ENCODE measurements around the gene FAM170A.

The FAM170A gene

DNA sequence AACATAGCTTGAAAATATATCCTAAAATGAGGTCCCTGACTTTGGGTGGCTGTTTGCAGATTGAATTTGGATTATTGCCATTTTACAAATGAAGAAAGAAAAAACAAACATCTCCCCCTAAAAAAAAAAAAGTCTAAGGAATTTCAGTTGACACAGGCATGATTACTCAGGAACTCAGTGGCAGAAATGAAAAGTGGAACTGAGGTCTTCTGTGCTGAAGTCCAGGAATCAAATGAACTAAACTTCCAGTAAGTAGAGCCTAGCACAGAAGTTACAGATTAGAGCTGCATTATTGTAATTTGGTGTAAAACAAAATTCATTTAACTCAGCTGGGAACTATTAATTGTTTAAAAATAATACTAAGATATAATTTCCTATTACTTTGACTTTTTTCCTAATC is 26.7 kb downstream of the FAM170A start:
- CTCF ChIA-PET, result interaction anchor here (0.7 kb wide), 1 partner anchor 602 kb away, joined by 3 read pairs; no protein-coding TSS in a partner anchor
- no peak for TF ChIP-seq FOXM1 (IDR thresholded peaks at IDR 0.05; ENCODE audit: borderline replicate concordance)
- TF ChIP-seq TARDBP (IDR thresholded peaks at IDR 0.05), result no peak
- no peak for TF ChIP-seq SP1 (IDR thresholded peaks at IDR 0.05)
- TF ChIP-seq FOXK2 (IDR thresholded peaks at IDR 0.05), result no peak
- no peak for TF ChIP-seq LEF1 (IDR thresholded peaks at IDR 0.05; ENCODE audit: borderline replicate concordance)
- TF ChIP-seq ELF4 (IDR thresholded peaks at IDR 0.05), result no peak
- no peak for TF ChIP-seq BHLHE40 (IDR thresholded peaks at IDR 0.05; ENCODE audit: borderline replicate concordance)
- no peak for TF ChIP-seq HDGF (IDR thresholded peaks at IDR 0.05; ENCODE audit: borderline replicate concordance)
- no peak for TF ChIP-seq ARNT (IDR thresholded peaks at IDR 0.05)
- no peak for TF ChIP-seq SUZ12 (IDR thresholded peaks at IDR 0.05)
- TF ChIP-seq, protein P1, sequence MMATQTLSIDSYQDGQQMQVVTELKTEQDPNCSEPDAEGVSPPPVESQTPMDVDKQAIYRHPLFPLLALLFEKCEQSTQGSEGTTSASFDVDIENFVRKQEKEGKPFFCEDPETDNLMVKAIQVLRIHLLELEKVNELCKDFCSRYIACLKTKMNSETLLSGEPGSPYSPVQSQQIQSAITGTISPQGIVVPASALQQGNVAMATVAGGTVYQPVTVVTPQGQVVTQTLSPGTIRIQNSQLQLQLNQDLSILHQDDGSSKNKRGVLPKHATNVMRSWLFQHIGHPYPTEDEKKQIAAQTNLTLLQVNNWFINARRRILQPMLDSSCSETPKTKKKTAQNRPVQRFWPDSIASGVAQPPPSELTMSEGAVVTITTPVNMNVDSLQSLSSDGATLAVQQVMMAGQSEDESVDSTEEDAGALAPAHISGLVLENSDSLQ (IDR thresholded peaks at IDR 0.05), result no peak
- no peak for TF ChIP-seq NFRKB (IDR thresholded peaks at IDR 0.05)
- no peak for TF ChIP-seq L3MBTL2 (conservative IDR thresholded peaks at IDR 0.05)
- no peak for TF ChIP-seq ZNF384 (IDR thresholded peaks at IDR 0.05)
- no peak for TF ChIP-seq CTBP1 (IDR thresholded peaks at IDR 0.05; ENCODE audit: borderline replicate concordance)
- TF ChIP-seq FOXA1 (IDR thresholded peaks at IDR 0.05), result no peak
- POLR2A ChIA-PET, result no interaction called here
- no peak for DNase-seq (ENCODE audit: extremely low spot score)

DNA sequence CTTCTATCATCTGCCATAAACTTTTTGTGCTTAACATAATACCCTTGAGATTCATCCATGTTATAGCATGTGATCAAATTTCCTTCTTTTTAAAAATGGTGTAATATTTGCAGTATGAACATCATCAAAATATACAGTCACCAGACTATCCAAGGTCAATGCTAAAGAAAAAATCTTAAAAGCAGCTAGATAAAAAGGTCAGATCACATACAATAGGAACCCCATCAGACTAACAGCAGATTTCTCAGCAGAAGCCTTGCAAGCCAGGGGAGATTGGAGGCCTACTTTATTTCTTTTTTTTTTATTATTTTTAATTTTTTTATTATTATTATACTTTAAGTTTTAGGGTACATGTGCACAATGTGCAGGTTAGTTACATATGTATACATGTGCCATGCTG is 37.2 kb downstream of the FAM170A start:
- TF ChIP-seq ZNF384 (IDR thresholded peaks at IDR 0.05) (no peak), TARDBP (IDR thresholded peaks at IDR 0.05) (no peak), HDGF (IDR thresholded peaks at IDR 0.05; ENCODE audit: borderline replicate concordance) (no peak), ARNT (IDR thresholded peaks at IDR 0.05) (no peak), LEF1 (IDR thresholded peaks at IDR 0.05; ENCODE audit: borderline replicate concordance) (no peak), BHLHE40 (IDR thresholded peaks at IDR 0.05; ENCODE audit: borderline replicate concordance) (no peak), FOXK2 (IDR thresholded peaks at IDR 0.05) (no peak), FOXA1 (IDR thresholded peaks at IDR 0.05) (no peak), SUZ12 (IDR thresholded peaks at IDR 0.05) (no peak), FOXM1 (IDR thresholded peaks at IDR 0.05; ENCODE audit: borderline replicate concordance) (no peak), SP1 (IDR thresholded peaks at IDR 0.05) (no peak), L3MBTL2 (conservative IDR thresholded peaks at IDR 0.05) (no peak), NFRKB (IDR thresholded peaks at IDR 0.05) (no peak), CTBP1 (IDR thresholded peaks at IDR 0.05; ENCODE audit: borderline replicate concordance) (no peak), ELF4 (IDR thresholded peaks at IDR 0.05) (no peak)
- TF ChIP-seq, protein P1 (IDR thresholded peaks at IDR 0.05), result no peak

DNA sequence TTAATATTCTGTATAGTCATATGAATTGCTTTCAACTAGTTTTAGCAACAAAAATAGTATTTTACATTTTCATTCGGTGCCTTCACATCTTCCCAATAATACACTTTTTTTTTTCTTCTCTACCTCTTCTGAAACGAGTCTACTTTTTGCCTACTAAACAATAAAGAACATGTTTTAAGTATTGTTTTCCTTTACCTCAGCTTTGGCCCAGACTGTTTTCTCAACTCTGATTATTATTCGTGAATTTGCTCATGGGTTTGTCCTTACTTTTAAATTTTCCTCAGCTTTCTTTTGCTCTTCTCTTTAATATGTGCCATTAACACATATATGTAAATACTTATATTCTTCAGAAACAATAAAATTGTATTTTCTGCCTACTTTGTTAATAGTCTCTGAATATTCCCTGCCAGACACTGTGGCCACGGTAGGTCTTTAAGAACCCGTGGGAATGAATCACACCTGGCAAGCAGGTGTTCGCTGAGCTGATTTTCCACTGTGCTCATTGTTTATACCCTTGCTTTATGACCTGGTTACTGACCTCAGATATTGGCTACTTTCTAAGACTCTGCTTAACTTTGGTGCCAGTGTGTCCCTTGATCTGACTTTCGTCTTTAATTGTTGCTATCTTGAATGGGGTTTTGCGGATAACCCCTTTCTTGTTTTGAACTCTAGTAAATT is 49.1 kb downstream of the FAM170A start:
- DNase-seq (ENCODE audit: extremely low spot score), result no peak
- CTCF ChIA-PET, result interaction anchor here (0.6 kb wide), 1 partner anchor 1344 kb away, joined by 3 read pairs; no protein-coding TSS in a partner anchor
- TF ChIP-seq SUZ12 (IDR thresholded peaks at IDR 0.05) (no peak), NFRKB (IDR thresholded peaks at IDR 0.05) (no peak), L3MBTL2 (conservative IDR thresholded peaks at IDR 0.05) (no peak), FOXA1 (IDR thresholded peaks at IDR 0.05) (no peak), HDGF (IDR thresholded peaks at IDR 0.05; ENCODE audit: borderline replicate concordance) (no peak), TARDBP (IDR thresholded peaks at IDR 0.05) (no peak), FOXM1 (IDR thresholded peaks at IDR 0.05; ENCODE audit: borderline replicate concordance) (no peak), FOXK2 (IDR thresholded peaks at IDR 0.05) (no peak), CTBP1 (IDR thresholded peaks at IDR 0.05; ENCODE audit: borderline replicate concordance) (no peak), ELF4 (IDR thresholded peaks at IDR 0.05) (no peak), ZNF384 (IDR thresholded peaks at IDR 0.05) (no peak), SP1 (IDR thresholded peaks at IDR 0.05) (no peak)
- TF ChIP-seq, protein P1 (IDR thresholded peaks at IDR 0.05), result no peak
- POLR2A ChIA-PET, result no interaction called here

More for the DNA sequence above, 37.2 kb downstream of the FAM170A start:
- no peak for DNase-seq (ENCODE audit: extremely low spot score)
- CTCF ChIA-PET, result no interaction called here
- POLR2A ChIA-PET, result no interaction called here

DNA sequence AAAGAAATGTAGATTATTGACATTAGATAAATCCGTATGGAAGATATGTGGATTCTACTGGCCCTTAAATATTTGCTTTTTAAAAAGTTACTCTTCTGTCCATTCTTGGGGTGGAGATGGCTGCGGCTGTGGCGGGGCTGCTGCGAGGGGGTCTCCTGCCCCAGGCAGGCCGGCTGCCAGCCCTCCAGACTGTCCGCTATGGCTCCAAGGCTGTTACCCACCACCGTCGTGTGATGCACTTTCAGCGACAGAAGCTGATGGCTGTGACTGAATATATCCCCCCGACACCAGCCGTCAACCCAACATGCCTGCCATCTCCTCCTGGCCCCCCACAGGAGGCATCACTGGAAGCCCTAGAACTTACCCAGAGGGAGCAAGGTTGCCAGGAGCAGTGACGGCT is 50.7 kb downstream of the FAM170A start:
- no peak for DNase-seq (ENCODE audit: extremely low spot score)
- TF ChIP-seq, protein P1 (IDR thresholded peaks at IDR 0.05), result no peak
- TF ChIP-seq LEF1 (IDR thresholded peaks at IDR 0.05; ENCODE audit: borderline replicate concordance) (no peak), ELF4 (IDR thresholded peaks at IDR 0.05) (no peak)
- CTCF ChIA-PET, result no interaction called here
- POLR2A ChIA-PET, result no interaction called here

DNA sequence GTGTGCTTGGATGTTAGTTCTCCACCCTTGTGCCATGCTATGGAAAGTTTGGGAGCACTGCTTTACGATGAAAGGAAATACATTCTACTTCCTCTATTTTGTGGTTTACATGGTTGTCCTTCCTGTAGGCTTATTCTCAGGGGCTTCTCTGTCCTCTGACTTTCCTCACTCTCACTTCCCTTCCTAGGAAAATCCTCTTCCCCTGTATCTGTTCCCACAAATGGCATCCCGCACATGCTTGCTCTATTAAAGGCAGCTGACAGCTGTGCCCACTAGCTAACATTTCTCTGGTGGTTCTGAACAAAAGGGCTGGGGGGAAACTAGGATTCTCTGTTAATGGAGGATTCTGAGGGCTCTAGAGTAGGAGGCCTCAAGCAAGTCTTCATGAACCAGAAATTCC is 52.4 kb downstream of the FAM170A start:
- DNase-seq (ENCODE audit: extremely low spot score), result no peak
- CTCF ChIA-PET, result no interaction called here
- TF ChIP-seq LEF1 (IDR thresholded peaks at IDR 0.05; ENCODE audit: borderline replicate concordance) (no peak), ZNF384 (IDR thresholded peaks at IDR 0.05) (no peak), ELF4 (IDR thresholded peaks at IDR 0.05) (no peak), ARNT (IDR thresholded peaks at IDR 0.05) (no peak), FOXM1 (IDR thresholded peaks at IDR 0.05; ENCODE audit: borderline replicate concordance) (no peak), SP1 (IDR thresholded peaks at IDR 0.05) (no peak), NFRKB (IDR thresholded peaks at IDR 0.05) (no peak), L3MBTL2 (conservative IDR thresholded peaks at IDR 0.05) (no peak), BHLHE40 (IDR thresholded peaks at IDR 0.05; ENCODE audit: borderline replicate concordance) (no peak), FOXA1 (IDR thresholded peaks at IDR 0.05) (no peak), FOXK2 (IDR thresholded peaks at IDR 0.05) (no peak), HDGF (IDR thresholded peaks at IDR 0.05; ENCODE audit: borderline replicate concordance) (no peak), CTBP1 (IDR thresholded peaks at IDR 0.05; ENCODE audit: borderline replicate concordance) (no peak), TARDBP (IDR thresholded peaks at IDR 0.05) (no peak), SUZ12 (IDR thresholded peaks at IDR 0.05) (no peak)
- TF ChIP-seq, protein P1 (IDR thresholded peaks at IDR 0.05), result no peak
- POLR2A ChIA-PET, result no interaction called here

Data from HEK293T (cell line).